GM12878 (cell line): Measurements from ENCODE around the gene FOXN4. TPM values are rescaled to one million over a fixed set of nuclear protein-coding genes. Genes with fewer than 3 reads are reported as not detected.

Experiments used
- ATAC-seq: fragments of 200-7000 bp; cut with Tn5 transposase; 3 replicates; pipeline ENCODE4 v1.9.1; 2020; ENCODE audit warnings: mild to moderate bottlenecking, moderate library complexity
- BruUV-seq: library from RNA; stranded (reverse); fragments of 400-500 nt; replicated peaks from 2 replicates; lab custom pipeline; 2021; lab: Mats Ljungman, UMichigan
- CTCF ChIA-PET: fragments of 300-600 bp; sonication (Branson Sonifier 250); formaldehyde crosslinking; extraction: SDS; loops from one replicate; lab custom pipeline; 2021; ENCODE audit warnings: inconsistent platforms; lab: Yijun Ruan, JAX
- POLR2A ChIA-PET: fragments of 350-600 bp; formaldehyde crosslinking; extraction: SDS; loops from one replicate; lab custom pipeline; 2021; ENCODE audit warnings: inconsistent platforms; lab: Charles Lee
- RAD21 ChIA-PET: fragments of 300-600 bp; sonication (Branson Sonifier 250); formaldehyde crosslinking; loops from one replicate; lab custom pipeline; 2023; ENCODE audit warnings: antibody characterized with exemption; ENCODE audit not compliant: unreplicated experiment; lab: Charles Lee
- SMC1A ChIA-PET: fragments of 300-600 bp; sonication (Branson Sonifier 250); formaldehyde crosslinking; loops from one replicate; lab custom pipeline; 2023; ENCODE audit not compliant: unreplicated experiment, uncharacterized antibody; lab: Charles Lee
- DNase-seq: peaks from one replicate; pipeline ENCODE4 v3.0.0-alpha.2; 2011; ENCODE audit warnings: low read depth, low spot score
- FAIRE-seq: peaks from 3 replicates; lab custom pipeline; 2011; peaks lifted over from hg19 to GRCh38; lab: Jason Lieb, UNC
- H2AFZ ChIP-seq: 2 replicates; pipeline ENCODE4 v1.6.0; 2011; ENCODE audit warnings: low read depth, low read length, control low read depth; ENCODE audit not compliant: control insufficient read depth
- H3K27ac ChIP-seq: 2 replicates; pipeline ENCODE4 v1.5.1; 2011; ENCODE audit warnings: control low read depth; ENCODE audit not compliant: control insufficient read depth, insufficient read depth
- H3K27me3 ChIP-seq, 2 experiments: replicated peaks in 1 of 2; 2 replicates each; pipeline versions ENCODE4 v1.6.0 to v1.6.1; 2011; ENCODE audit warnings: low read length in 1 of 2; ENCODE audit not compliant: control insufficient read depth in 2 of 2, insufficient read depth in 2 of 2
- H3K36me3 ChIP-seq, 2 experiments: 2 replicates each; pipeline ENCODE4 v1.5.1; 2011; ENCODE audit warnings: low read length in 1 of 2; ENCODE audit not compliant: control insufficient read depth in 2 of 2, insufficient read depth in 2 of 2
- H3K4me1 ChIP-seq: 2 replicates; pipeline ENCODE4 v1.6.1; 2011; ENCODE audit warnings: mild to moderate bottlenecking, low read length, moderate library complexity, mixed read lengths; ENCODE audit not compliant: control insufficient read depth, insufficient read depth
- H3K4me2 ChIP-seq: 2 replicates; pipeline ENCODE4 v1.6.0; 2011; ENCODE audit warnings: control low read depth; ENCODE audit not compliant: control insufficient read depth, insufficient read depth
- H3K4me3 ChIP-seq: fragments of 200-600 bp; sonication (generic); 2 replicates; pipeline ENCODE4 v1.5.1; 2016
- H3K79me2 ChIP-seq: 2 replicates; pipeline ENCODE4 v1.6.0; 2011; ENCODE audit warnings: low read length; ENCODE audit not compliant: control insufficient read depth, insufficient read depth
- H3K9ac ChIP-seq: 2 replicates; pipeline ENCODE4 v1.8.0; 2011; ENCODE audit warnings: low read length, control low read depth, mixed read lengths; ENCODE audit not compliant: control insufficient read depth, insufficient read depth
- H3K9me3 ChIP-seq: replicated peaks from 3 replicates; pipeline ENCODE4 v1.5.1; 2011; ENCODE audit warnings: mild to moderate bottlenecking, low read length; ENCODE audit not compliant: control insufficient read depth, insufficient read depth
- H4K20me1 ChIP-seq: 2 replicates; pipeline ENCODE4 v1.6.0; 2011; ENCODE audit not compliant: control insufficient read depth, insufficient read depth
- BMI1 ChIP-seq: fragments of 450-650 bp; IDR thresholded peaks from 2 replicates; pipeline ENCODE4 v1.6.1; 2016; ENCODE audit warnings: mild to moderate bottlenecking, moderate library complexity, borderline replicate concordance
- CBFB ChIP-seq: IDR thresholded peaks from 2 replicates; pipeline ENCODE4 v1.6.1; 2016; ENCODE audit warnings: antibody characterized with exemption, low read depth
- LARP7 ChIP-seq: fragments of 450-650 bp; IDR thresholded peaks from 2 replicates; pipeline ENCODE4 v1.6.1; 2017; ENCODE audit warnings: mild to moderate bottlenecking
- RBBP5 ChIP-seq: fragments of 200-600 bp; sonication (generic); conservative IDR thresholded peaks from 2 replicates; pipeline ENCODE4 v1.6.1; 2016
- TARDBP ChIP-seq: IDR thresholded peaks from 2 replicates; pipeline ENCODE4 v1.6.1; 2016; ENCODE audit warnings: borderline replicate concordance
- ZNF24 ChIP-seq: fragments of 450-650 bp; IDR thresholded peaks from 2 replicates; pipeline ENCODE4 v1.6.1; 2017; ENCODE audit warnings: antibody characterized with exemption, mild to moderate bottlenecking
- whole genome bisulfite sequencing: methylation state at CpG from one replicate; pipeline ENCODE4 v1.1.6; 2016; ENCODE audit warnings: low lambda C conversion rate; ENCODE audit not compliant: insufficient replicate concordance, insufficient coverage; ENCODE audit errors: missing lambda C conversion rate; 5-methylcytosine and 5-hydroxymethylcytosine counted together
- in situ Hi-C: fragments of 300-500 bp; cut with MboI; formaldehyde crosslinking; loops from 9 replicates; pipeline ENCODE4 v1.14.3; 2018; ENCODE audit warnings: mixed read lengths
- intact Hi-C: fragments of 100-400 bp; cut with micrococcal nuclease; formaldehyde crosslinking; loops from one replicate; pipeline ENCODE4 v1.14.2; 2022; ENCODE audit not compliant: unreplicated experiment
- polyA plus RNA-seq, 11 experiments: library from polyadenylated mRNA; depleted of rRNA in 4 of 11; unstranded in 6 of 11; stranded (reverse) in 5 of 11; fragments of >200 nt; fragmentation: Nextera tagmentation in 4 of 11; fragmentation: Illumina TruSeq in 1 of 11; extraction: Ambion mirVana in 4 of 11; extraction: Trizol in 1 of 11; gene quantifications; 1 replicate in 1 of 11; 2 replicates in 10 of 11; pipeline versions ENCODE4 v1.2.1 to v1.2.3, GENCODE V29; 2011 to 2016; ENCODE audit warnings: inconsistent platforms in 2 of 11, missing spikeins in 2 of 11, low read depth in 1 of 11
- total RNA-seq, 4 experiments: library from RNA; depleted of rRNA in 3 of 4; stranded (reverse); fragments of >200 nt in 3 of 4; fragmentation: Illumina TruSeq in 1 of 4; extraction: Trizol in 1 of 4; gene quantifications; 2 replicates each; pipeline versions ENCODE4 v1.2.1 to v1.2.3, GENCODE V29; 2013 to 2021
- TF ChIP-seq, protein P1 (sequence below): IDR thresholded peaks from 2 replicates; pipeline ENCODE4 v1.6.1; 2012; ENCODE audit warnings: mild to moderate bottlenecking, low read depth, low read length
- TF ChIP-seq, protein P2 (sequence below): fragments of 450-650 bp; IDR thresholded peaks from 2 replicates; pipeline ENCODE4 v1.6.1; 2017; ENCODE audit warnings: mild to moderate bottlenecking, moderate library complexity
- TF ChIP-seq, protein P3 (sequence below): fragments of 450-650 bp; IDR thresholded peaks from 2 replicates; pipeline ENCODE4 v1.6.1; 2017; ENCODE audit warnings: mild to moderate bottlenecking
- TF ChIP-seq, protein P4 (sequence below): fragments of 450-650 bp; IDR thresholded peaks from 2 replicates; pipeline ENCODE4 v1.6.1; 2017; ENCODE audit warnings: mild to moderate bottlenecking, moderate library complexity

FOXN4 gene
- total and polyA plus RNA-seq, 10 of the 15 experiments (the other 5 are each of a cell fraction or from before 2014, with no cell fraction given) = not detected

DNA sequence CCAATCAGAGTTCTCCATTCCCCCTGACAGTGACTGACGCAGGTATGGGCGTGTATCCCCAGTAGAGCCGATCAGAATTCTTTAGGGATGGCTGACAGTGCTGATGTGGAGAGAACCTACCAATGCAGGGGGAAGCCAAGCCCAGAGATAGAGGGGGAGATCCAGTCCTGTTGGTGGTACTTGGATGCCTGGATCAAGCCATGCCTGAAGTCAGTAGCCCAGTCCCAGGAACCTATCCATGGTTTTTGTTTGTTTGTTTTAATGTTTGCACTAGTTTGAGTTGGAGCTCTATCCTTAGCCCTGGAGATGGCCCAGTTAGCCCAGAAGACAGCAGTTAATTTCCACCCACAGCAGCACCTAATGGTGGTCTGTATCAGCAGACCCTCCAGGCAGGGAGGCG lies 40.2 kb downstream of the FOXN4 start:
- intact Hi-C loops (no loop called here), in situ Hi-C loops (loop anchor here (5.0 kb wide), 1 partner anchor 118 kb away; no protein-coding TSS in a partner anchor)
- Histone ChIP-seq H3K27ac (no peak overlapping the region), H3K36me3 (no peaks in the 10 kb centered on the region; a peak in 1 of 4 replicates), H3K27me3 (no peaks in the 10 kb centered on the region; a peak in 1 of 4 replicates), H3K9ac (no peak overlapping the region), H3K4me1 (no peaks in the 10 kb centered on the region), H3K4me3 (no peak overlapping the region), H4K20me1 (no peaks in the 10 kb centered on the region), H3K79me2 (no peaks in the 10 kb centered on the region), H2AFZ (no peak overlapping the region), H3K4me2 (no peak overlapping the region), H3K9me3 (no peaks in the 10 kb centered on the region)
- no TSS peak for BruUV-seq
- ChIA-PET CTCF (no interaction called here), SMC1A (interaction anchor here (0.7 kb wide), 1 partner anchor 120 kb away, joined by 4 read pairs; no protein-coding TSS in a partner anchor), RAD21 (no interaction called here), POLR2A (no interaction called here)
- WGBS = 28% methylated on average over 4 of the region's 4 CpGs
- FAIRE-seq (no peak), DNase-seq (no peak), ATAC-seq (no peak)
- TF ChIP-seq, protein P1, sequence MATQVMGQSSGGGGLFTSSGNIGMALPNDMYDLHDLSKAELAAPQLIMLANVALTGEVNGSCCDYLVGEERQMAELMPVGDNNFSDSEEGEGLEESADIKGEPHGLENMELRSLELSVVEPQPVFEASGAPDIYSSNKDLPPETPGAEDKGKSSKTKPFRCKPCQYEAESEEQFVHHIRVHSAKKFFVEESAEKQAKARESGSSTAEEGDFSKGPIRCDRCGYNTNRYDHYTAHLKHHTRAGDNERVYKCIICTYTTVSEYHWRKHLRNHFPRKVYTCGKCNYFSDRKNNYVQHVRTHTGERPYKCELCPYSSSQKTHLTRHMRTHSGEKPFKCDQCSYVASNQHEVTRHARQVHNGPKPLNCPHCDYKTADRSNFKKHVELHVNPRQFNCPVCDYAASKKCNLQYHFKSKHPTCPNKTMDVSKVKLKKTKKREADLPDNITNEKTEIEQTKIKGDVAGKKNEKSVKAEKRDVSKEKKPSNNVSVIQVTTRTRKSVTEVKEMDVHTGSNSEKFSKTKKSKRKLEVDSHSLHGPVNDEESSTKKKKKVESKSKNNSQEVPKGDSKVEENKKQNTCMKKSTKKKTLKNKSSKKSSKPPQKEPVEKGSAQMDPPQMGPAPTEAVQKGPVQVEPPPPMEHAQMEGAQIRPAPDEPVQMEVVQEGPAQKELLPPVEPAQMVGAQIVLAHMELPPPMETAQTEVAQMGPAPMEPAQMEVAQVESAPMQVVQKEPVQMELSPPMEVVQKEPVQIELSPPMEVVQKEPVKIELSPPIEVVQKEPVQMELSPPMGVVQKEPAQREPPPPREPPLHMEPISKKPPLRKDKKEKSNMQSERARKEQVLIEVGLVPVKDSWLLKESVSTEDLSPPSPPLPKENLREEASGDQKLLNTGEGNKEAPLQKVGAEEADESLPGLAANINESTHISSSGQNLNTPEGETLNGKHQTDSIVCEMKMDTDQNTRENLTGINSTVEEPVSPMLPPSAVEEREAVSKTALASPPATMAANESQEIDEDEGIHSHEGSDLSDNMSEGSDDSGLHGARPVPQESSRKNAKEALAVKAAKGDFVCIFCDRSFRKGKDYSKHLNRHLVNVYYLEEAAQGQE = no peak
- TF ChIP-seq BMI1 = no peak
- TF ChIP-seq TARDBP = no peak
- no peak for TF ChIP-seq CBFB
- TF ChIP-seq ZNF24 = no peak
- TF ChIP-seq, protein P2, sequence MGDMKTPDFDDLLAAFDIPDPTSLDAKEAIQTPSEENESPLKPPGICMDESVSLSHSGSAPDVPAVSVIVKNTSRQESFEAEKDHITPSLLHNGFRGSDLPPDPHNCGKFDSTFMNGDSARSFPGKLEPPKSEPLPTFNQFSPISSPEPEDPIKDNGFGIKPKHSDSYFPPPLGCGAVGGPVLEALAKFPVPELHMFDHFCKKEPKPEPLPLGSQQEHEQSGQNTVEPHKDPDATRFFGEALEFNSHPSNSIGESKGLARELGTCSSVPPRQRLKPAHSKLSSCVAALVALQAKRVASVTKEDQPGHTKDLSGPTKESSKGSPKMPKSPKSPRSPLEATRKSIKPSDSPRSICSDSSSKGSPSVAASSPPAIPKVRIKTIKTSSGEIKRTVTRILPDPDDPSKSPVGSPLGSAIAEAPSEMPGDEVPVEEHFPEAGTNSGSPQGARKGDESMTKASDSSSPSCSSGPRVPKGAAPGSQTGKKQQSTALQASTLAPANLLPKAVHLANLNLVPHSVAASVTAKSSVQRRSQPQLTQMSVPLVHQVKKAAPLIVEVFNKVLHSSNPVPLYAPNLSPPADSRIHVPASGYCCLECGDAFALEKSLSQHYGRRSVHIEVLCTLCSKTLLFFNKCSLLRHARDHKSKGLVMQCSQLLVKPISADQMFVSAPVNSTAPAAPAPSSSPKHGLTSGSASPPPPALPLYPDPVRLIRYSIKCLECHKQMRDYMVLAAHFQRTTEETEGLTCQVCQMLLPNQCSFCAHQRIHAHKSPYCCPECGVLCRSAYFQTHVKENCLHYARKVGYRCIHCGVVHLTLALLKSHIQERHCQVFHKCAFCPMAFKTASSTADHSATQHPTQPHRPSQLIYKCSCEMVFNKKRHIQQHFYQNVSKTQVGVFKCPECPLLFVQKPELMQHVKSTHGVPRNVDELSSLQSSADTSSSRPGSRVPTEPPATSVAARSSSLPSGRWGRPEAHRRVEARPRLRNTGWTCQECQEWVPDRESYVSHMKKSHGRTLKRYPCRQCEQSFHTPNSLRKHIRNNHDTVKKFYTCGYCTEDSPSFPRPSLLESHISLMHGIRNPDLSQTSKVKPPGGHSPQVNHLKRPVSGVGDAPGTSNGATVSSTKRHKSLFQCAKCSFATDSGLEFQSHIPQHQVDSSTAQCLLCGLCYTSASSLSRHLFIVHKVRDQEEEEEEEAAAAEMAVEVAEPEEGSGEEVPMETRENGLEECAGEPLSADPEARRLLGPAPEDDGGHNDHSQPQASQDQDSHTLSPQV = no peak
- TF ChIP-seq LARP7 = no peak
- no peak for TF ChIP-seq RBBP5
- TF ChIP-seq, protein P3, sequence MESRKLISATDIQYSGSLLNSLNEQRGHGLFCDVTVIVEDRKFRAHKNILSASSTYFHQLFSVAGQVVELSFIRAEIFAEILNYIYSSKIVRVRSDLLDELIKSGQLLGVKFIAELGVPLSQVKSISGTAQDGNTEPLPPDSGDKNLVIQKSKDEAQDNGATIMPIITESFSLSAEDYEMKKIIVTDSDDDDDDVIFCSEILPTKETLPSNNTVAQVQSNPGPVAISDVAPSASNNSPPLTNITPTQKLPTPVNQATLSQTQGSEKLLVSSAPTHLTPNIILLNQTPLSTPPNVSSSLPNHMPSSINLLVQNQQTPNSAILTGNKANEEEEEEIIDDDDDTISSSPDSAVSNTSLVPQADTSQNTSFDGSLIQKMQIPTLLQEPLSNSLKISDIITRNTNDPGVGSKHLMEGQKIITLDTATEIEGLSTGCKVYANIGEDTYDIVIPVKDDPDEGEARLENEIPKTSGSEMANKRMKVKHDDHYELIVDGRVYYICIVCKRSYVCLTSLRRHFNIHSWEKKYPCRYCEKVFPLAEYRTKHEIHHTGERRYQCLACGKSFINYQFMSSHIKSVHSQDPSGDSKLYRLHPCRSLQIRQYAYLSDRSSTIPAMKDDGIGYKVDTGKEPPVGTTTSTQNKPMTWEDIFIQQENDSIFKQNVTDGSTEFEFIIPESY = no peak
- TF ChIP-seq, protein P4, sequence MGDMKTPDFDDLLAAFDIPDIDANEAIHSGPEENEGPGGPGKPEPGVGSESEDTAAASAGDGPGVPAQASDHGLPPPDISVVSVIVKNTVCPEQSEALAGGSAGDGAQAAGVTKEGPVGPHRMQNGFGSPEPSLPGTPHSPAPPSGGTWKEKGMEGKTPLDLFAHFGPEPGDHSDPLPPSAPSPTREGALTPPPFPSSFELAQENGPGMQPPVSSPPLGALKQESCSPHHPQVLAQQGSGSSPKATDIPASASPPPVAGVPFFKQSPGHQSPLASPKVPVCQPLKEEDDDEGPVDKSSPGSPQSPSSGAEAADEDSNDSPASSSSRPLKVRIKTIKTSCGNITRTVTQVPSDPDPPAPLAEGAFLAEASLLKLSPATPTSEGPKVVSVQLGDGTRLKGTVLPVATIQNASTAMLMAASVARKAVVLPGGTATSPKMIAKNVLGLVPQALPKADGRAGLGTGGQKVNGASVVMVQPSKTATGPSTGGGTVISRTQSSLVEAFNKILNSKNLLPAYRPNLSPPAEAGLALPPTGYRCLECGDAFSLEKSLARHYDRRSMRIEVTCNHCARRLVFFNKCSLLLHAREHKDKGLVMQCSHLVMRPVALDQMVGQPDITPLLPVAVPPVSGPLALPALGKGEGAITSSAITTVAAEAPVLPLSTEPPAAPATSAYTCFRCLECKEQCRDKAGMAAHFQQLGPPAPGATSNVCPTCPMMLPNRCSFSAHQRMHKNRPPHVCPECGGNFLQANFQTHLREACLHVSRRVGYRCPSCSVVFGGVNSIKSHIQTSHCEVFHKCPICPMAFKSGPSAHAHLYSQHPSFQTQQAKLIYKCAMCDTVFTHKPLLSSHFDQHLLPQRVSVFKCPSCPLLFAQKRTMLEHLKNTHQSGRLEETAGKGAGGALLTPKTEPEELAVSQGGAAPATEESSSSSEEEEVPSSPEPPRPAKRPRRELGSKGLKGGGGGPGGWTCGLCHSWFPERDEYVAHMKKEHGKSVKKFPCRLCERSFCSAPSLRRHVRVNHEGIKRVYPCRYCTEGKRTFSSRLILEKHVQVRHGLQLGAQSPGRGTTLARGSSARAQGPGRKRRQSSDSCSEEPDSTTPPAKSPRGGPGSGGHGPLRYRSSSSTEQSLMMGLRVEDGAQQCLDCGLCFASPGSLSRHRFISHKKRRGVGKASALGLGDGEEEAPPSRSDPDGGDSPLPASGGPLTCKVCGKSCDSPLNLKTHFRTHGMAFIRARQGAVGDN = no peak
